Liver (tissue), 9 donors: ENCODE data around the gene PIEZO2. TPM values are rescaled to one million over a fixed set of nuclear protein-coding genes. Genes with fewer than 3 reads are reported as not detected.

Source experiments
- DNase-seq: peaks from one replicate; pipeline ENCODE4 v3.0.0-alpha.2; 2017; ENCODE audit warnings: low spot score
- H3K27ac ChIP-seq, 2 donors: one replicate each; pipeline ENCODE4 v1.7.0; 2013; ENCODE audit warnings: inconsistent platforms in 2 of 2, low read length in 2 of 2, control low read depth in 1 of 2, low read depth in 1 of 2, mild to moderate bottlenecking in 1 of 2
- H3K27me3 ChIP-seq, 4 donors: one replicate each; pipeline versions ENCODE4 v1.6.1 to v1.7.0; 2013; ENCODE audit warnings: low read length in 3 of 4, inconsistent platforms in 1 of 4, mild to moderate bottlenecking in 1 of 4, moderate library complexity in 1 of 4; ENCODE audit not compliant: control insufficient read depth in 4 of 4, insufficient read depth in 4 of 4
- H3K36me3 ChIP-seq, 4 donors: one replicate each; pipeline versions ENCODE4 v1.6.1 to v1.7.0; 2013; ENCODE audit warnings: low read length in 3 of 4, mild to moderate bottlenecking in 3 of 4, low read depth in 1 of 4, moderate library complexity in 1 of 4; ENCODE audit not compliant: control insufficient read depth in 4 of 4, insufficient read depth in 3 of 4
- H3K4me1 ChIP-seq, 4 donors: one replicate each; pipeline versions ENCODE4 v1.6.1 to v1.7.0; 2013; ENCODE audit warnings: low read length in 3 of 4, mild to moderate bottlenecking in 3 of 4, moderate library complexity in 1 of 4; ENCODE audit not compliant: control insufficient read depth in 4 of 4, insufficient read depth in 4 of 4
- H3K4me3 ChIP-seq, 3 donors: one replicate each; pipeline versions ENCODE4 v1.6.1 to v1.7.0; 2013; ENCODE audit warnings: low read length in 3 of 3, control low read depth in 1 of 3, low read depth in 1 of 3, mild to moderate bottlenecking in 1 of 3
- H3K9ac ChIP-seq, 2 donors: one replicate each; pipeline ENCODE4 v1.7.0; 2013; ENCODE audit warnings: low read length in 2 of 2, mild to moderate bottlenecking in 2 of 2, moderate library complexity in 2 of 2, control low read depth in 1 of 2, low read depth in 1 of 2
- H3K9me3 ChIP-seq, 4 donors: one replicate each; pipeline versions ENCODE4 v1.6.1 to v1.7.0; 2013; ENCODE audit warnings: low read length in 3 of 4; ENCODE audit not compliant: control insufficient read depth in 4 of 4
- EGR1 ChIP-seq, 2 donors: IDR thresholded peaks; 2 replicates each; pipeline ENCODE4 v1.6.1; 2016 to 2018; ENCODE audit warnings: antibody characterized with exemption in 2 of 2, low read depth in 2 of 2
- FOXA1 ChIP-seq: IDR thresholded peaks from 2 replicates; pipeline ENCODE4 v1.6.1; 2016; ENCODE audit warnings: antibody characterized with exemption
- FOXA2 ChIP-seq: IDR thresholded peaks from 2 replicates; pipeline ENCODE4 v1.6.1; 2016; ENCODE audit warnings: antibody characterized with exemption
- GABPA ChIP-seq, 2 donors: IDR thresholded peaks in 1 of 2; conservative IDR thresholded peaks in 1 of 2; 2 replicates each; pipeline ENCODE4 v1.6.1; 2016; ENCODE audit warnings: antibody characterized with exemption in 2 of 2, mild to moderate bottlenecking in 1 of 2, moderate library complexity in 1 of 2
- HNF4A ChIP-seq, 2 donors: conservative IDR thresholded peaks; 2 replicates each; pipeline ENCODE4 v1.6.1; 2016; ENCODE audit warnings: antibody characterized with exemption in 2 of 2, mild to moderate bottlenecking in 2 of 2
- HNF4G ChIP-seq: IDR thresholded peaks from 2 replicates; pipeline ENCODE4 v1.6.1; 2016; ENCODE audit warnings: antibody characterized with exemption
- JUND ChIP-seq, 2 donors: IDR thresholded peaks; 2 replicates each; pipeline ENCODE4 v1.6.1; 2016; ENCODE audit warnings: antibody characterized with exemption in 2 of 2
- NR2F2 ChIP-seq: IDR thresholded peaks from 2 replicates; pipeline ENCODE4 v1.6.1; 2016; ENCODE audit warnings: antibody characterized with exemption
- RAD21 ChIP-seq, 2 donors: IDR thresholded peaks; 2 replicates each; pipeline ENCODE4 v1.6.1; 2016; ENCODE audit warnings: antibody characterized with exemption in 2 of 2, mild to moderate bottlenecking in 2 of 2
- RXRA ChIP-seq, 2 donors: IDR thresholded peaks; 2 replicates each; pipeline ENCODE4 v1.6.1; 2017 to 2018; ENCODE audit warnings: antibody characterized with exemption in 2 of 2, mild to moderate bottlenecking in 1 of 2
- TAF1 ChIP-seq: conservative IDR thresholded peaks from 2 replicates; pipeline ENCODE4 v1.6.1; 2016; ENCODE audit warnings: antibody characterized with exemption, mild to moderate bottlenecking
- YY1 ChIP-seq: IDR thresholded peaks from 2 replicates; pipeline ENCODE4 v1.6.1; 2016; ENCODE audit warnings: antibody characterized with exemption, mild to moderate bottlenecking
- WGBS: extraction: QIAGEN DNeasy Blood & Tissue Kit; methylation state at CpG from one replicate; pipeline ENCODE4 v1.1.7; 2013; 5-methylcytosine and 5-hydroxymethylcytosine counted together
- polyA plus RNA-seq, 2 donors: library from polyadenylated mRNA; stranded (reverse) in 1 of 2; unstranded in 1 of 2; fragments of 200-250 nt in 1 of 2; fragments of >200 nt in 1 of 2; fragmentation: Nextera tagmentation in 1 of 2; extraction: Ambion mirVana in 1 of 2; gene quantifications; one replicate each; pipeline versions ENCODE4 v1.2.1 to v1.2.3, GENCODE V29; 2013 to 2015
- total RNA-seq, 2 donors: library from RNA; depleted of rRNA; stranded (reverse); fragments of >200 nt; gene quantifications; one replicate each; pipeline ENCODE4 v1.2.3, GENCODE V29; 2014
- TF ChIP-seq, protein P1 (sequence below): fragments of 150-350 bp; IDR thresholded peaks from 2 replicates; pipeline ENCODE4 v1.5.1; 2017; ENCODE audit warnings: improper control_type of control experiment, low read depth, low read length; ENCODE audit not compliant: missing input control
- TF ChIP-seq, protein P2 (sequence below): IDR thresholded peaks from 2 replicates; pipeline ENCODE4 v1.6.1; 2016; ENCODE audit warnings: antibody characterized with exemption
- TF ChIP-seq, protein P3 (sequence below): IDR thresholded peaks from 2 replicates; pipeline ENCODE4 v1.6.1; 2016; ENCODE audit warnings: antibody characterized with exemption
- TF ChIP-seq, protein P4 (sequence below): IDR thresholded peaks from 2 replicates; pipeline ENCODE4 v1.6.1; 2016; ENCODE audit warnings: antibody characterized with exemption
- TF ChIP-seq, protein P5 (sequence below): IDR thresholded peaks from 2 replicates; pipeline ENCODE4 v1.6.1; 2016; ENCODE audit warnings: antibody characterized with exemption, mild to moderate bottlenecking
- donor health status: healthy.
- donor health status: healthy.
- donor health status: healthy.
- donor health status: healthy.
- donor health status: healthy.

The PIEZO2 gene
- total and polyA plus RNA-seq, 4 donors, result 1.1 to 12.3 (median 4.8) TPM

DNA sequence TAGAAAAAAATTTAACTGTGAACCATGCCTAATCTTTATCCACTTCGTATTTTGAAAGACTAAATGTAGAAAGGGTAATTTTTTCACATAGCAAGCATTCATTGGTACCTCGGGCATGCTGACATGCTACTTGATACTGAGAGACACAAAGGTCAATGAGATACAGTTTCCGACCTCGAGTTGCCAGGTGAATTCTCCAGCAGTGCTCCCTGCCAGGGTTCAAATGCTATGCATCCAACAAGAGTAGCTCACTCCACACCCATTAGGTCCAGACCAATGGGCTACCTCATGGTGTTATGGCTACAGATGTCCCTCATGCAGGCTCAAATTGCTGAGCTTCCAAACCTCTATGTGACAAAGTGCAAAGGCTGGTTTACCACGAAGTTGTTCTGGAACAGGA lies 305.8 kb downstream of the PIEZO2 start:
- Histone ChIP-seq H3K9me3 (no peaks in the 10 kb centered on the region), H3K27ac (no peak overlapping the region), H3K9ac (no peak overlapping the region), H3K4me1 (no peaks in the 10 kb centered on the region), H3K4me3 (no peak overlapping the region), H3K27me3 (no peaks in the 10 kb centered on the region), H3K36me3 (no peaks in the 10 kb centered on the region)
- WGBS, result 76% methylated on average over 5 of the region's 5 CpGs
- TF ChIP-seq FOXA2, result no peak
- TF ChIP-seq, protein P1, sequence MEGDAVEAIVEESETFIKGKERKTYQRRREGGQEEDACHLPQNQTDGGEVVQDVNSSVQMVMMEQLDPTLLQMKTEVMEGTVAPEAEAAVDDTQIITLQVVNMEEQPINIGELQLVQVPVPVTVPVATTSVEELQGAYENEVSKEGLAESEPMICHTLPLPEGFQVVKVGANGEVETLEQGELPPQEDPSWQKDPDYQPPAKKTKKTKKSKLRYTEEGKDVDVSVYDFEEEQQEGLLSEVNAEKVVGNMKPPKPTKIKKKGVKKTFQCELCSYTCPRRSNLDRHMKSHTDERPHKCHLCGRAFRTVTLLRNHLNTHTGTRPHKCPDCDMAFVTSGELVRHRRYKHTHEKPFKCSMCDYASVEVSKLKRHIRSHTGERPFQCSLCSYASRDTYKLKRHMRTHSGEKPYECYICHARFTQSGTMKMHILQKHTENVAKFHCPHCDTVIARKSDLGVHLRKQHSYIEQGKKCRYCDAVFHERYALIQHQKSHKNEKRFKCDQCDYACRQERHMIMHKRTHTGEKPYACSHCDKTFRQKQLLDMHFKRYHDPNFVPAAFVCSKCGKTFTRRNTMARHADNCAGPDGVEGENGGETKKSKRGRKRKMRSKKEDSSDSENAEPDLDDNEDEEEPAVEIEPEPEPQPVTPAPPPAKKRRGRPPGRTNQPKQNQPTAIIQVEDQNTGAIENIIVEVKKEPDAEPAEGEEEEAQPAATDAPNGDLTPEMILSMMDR, result no peak
- TF ChIP-seq EGR1 (IDR thresholded peaks at IDR 0.05; ENCODE audit: low read depth in 2 of 2), result no peak
- TF ChIP-seq TAF1, result no peak
- no peak for TF ChIP-seq NR2F2
- TF ChIP-seq RAD21 (IDR thresholded peaks at IDR 0.05), result no peak
- no peak for TF ChIP-seq HNF4G
- TF ChIP-seq RXRA (IDR thresholded peaks at IDR 0.05), result no peak
- TF ChIP-seq, protein P2, sequence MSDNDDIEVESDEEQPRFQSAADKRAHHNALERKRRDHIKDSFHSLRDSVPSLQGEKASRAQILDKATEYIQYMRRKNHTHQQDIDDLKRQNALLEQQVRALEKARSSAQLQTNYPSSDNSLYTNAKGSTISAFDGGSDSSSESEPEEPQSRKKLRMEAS, result no peak
- TF ChIP-seq, protein P3, sequence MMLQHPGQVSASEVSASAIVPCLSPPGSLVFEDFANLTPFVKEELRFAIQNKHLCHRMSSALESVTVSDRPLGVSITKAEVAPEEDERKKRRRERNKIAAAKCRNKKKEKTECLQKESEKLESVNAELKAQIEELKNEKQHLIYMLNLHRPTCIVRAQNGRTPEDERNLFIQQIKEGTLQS, result no peak
- no peak for TF ChIP-seq GABPA (IDR thresholded peaks at IDR 0.05 in 1 of 2, conservative IDR thresholded peaks at IDR 0.05 in 1 of 2)
- TF ChIP-seq, protein P4, sequence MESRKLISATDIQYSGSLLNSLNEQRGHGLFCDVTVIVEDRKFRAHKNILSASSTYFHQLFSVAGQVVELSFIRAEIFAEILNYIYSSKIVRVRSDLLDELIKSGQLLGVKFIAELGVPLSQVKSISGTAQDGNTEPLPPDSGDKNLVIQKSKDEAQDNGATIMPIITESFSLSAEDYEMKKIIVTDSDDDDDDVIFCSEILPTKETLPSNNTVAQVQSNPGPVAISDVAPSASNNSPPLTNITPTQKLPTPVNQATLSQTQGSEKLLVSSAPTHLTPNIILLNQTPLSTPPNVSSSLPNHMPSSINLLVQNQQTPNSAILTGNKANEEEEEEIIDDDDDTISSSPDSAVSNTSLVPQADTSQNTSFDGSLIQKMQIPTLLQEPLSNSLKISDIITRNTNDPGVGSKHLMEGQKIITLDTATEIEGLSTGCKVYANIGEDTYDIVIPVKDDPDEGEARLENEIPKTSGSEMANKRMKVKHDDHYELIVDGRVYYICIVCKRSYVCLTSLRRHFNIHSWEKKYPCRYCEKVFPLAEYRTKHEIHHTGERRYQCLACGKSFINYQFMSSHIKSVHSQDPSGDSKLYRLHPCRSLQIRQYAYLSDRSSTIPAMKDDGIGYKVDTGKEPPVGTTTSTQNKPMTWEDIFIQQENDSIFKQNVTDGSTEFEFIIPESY, result no peak
- no peak for DNase-seq

DNA sequence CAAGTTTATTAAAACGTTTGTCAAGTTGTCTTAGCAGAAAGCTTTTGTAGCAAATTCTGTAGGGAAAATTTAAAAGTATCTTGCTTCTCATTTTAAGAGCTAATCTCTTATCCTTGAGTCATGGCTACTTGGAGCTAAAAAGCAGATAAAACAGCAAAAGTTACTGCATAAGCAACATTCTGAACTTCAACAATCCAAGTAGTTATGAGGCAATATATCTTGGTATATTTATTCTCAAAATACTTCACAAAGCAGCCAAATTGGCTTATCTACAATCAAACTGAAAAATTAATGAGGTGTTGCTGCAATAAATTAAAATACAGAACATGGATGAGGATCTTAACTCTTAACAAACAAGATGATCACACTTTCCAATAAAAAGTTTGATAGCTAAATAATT lies 306.5 kb downstream of the PIEZO2 start:
- Histone ChIP-seq H3K9me3 (no peaks in the 10 kb centered on the region), H3K9ac (no peak overlapping the region), H3K27ac (no peak overlapping the region), H3K4me3 (no peak overlapping the region), H3K36me3 (no peaks in the 10 kb centered on the region), H3K27me3 (no peaks in the 10 kb centered on the region), H3K4me1 (no peaks in the 10 kb centered on the region)
- TF ChIP-seq JUND (IDR thresholded peaks at IDR 0.05) (no peak), GABPA (IDR thresholded peaks at IDR 0.05 in 1 of 2, conservative IDR thresholded peaks at IDR 0.05 in 1 of 2) (no peak), FOXA1 (no peak), RXRA (IDR thresholded peaks at IDR 0.05) (no peak), RAD21 (IDR thresholded peaks at IDR 0.05) (no peak), FOXA2 (no peak), YY1 (no peak), HNF4A (conservative IDR thresholded peaks at IDR 0.05) (no peak), HNF4G (no peak), TAF1 (no peak), EGR1 (IDR thresholded peaks at IDR 0.05; ENCODE audit: low read depth in 2 of 2) (no peak), NR2F2 (no peak)
- TF ChIP-seq, protein P2, result no peak
- TF ChIP-seq, protein P4, result no peak
- TF ChIP-seq, protein P3, result no peak
- TF ChIP-seq, protein P1, result no peak
- TF ChIP-seq, protein P5, sequence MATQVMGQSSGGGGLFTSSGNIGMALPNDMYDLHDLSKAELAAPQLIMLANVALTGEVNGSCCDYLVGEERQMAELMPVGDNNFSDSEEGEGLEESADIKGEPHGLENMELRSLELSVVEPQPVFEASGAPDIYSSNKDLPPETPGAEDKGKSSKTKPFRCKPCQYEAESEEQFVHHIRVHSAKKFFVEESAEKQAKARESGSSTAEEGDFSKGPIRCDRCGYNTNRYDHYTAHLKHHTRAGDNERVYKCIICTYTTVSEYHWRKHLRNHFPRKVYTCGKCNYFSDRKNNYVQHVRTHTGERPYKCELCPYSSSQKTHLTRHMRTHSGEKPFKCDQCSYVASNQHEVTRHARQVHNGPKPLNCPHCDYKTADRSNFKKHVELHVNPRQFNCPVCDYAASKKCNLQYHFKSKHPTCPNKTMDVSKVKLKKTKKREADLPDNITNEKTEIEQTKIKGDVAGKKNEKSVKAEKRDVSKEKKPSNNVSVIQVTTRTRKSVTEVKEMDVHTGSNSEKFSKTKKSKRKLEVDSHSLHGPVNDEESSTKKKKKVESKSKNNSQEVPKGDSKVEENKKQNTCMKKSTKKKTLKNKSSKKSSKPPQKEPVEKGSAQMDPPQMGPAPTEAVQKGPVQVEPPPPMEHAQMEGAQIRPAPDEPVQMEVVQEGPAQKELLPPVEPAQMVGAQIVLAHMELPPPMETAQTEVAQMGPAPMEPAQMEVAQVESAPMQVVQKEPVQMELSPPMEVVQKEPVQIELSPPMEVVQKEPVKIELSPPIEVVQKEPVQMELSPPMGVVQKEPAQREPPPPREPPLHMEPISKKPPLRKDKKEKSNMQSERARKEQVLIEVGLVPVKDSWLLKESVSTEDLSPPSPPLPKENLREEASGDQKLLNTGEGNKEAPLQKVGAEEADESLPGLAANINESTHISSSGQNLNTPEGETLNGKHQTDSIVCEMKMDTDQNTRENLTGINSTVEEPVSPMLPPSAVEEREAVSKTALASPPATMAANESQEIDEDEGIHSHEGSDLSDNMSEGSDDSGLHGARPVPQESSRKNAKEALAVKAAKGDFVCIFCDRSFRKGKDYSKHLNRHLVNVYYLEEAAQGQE, result no peak
- WGBS, result 50% methylated on average over 1 of the region's 1 CpG
- no peak for DNase-seq
